Measurements from ENCODE around the gene SUN1. TPM values are rescaled to one million over a fixed set of nuclear protein-coding genes. Genes with fewer than 3 reads are reported as not detected.
A peak's percentile ranks its signal among the peaks of the same experiment; 100 is the strongest.
"Not testable (repeated sequence)": the region's sequence is repeated elsewhere in the genome, so short reads cannot be mapped to it uniquely, and the experiment has no call there.

Gene SUN1
- total RNA-seq, 2 experiments from 2014 or later = 41.4 to 46.3 TPM

DNA sequence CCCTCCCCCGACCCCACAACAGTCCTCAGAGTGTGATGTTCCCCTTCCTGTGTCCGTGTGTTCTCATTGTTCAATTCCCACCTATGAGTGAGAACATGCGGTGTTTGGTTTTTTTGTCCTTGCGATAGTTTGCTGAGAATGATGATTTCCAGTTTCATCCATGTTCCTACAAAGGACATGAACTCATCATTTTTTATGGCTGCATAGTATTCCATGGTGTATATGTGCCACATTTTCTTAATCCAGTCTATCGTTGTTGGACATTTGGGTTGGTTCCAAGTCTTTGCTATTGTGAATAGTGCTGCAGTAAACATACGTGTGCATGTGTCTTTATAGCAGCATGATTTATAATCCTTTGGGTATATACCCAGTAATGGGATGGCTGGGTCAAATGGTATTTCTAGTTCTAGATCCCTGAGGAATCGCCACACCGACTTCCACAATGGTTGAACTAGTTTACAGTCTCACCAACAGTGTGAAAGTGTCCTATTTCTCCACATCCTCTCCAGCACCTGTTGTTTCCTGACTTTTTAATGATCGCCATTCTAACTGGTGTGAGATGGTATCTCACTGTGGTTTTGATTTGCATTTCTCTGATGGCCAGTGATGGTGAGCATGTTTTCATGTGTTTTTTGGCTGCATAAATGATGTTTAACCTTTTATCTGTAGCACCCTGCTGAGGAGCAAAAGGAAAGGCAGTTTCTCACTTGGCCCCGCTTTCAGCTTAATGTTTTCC is 35.7 kb upstream of the SUN1 start:
- ATAC-seq, CTCF ChIA-PET, H3K4me3 Mint-ChIP-seq: not testable (repeated sequence)

DNA sequence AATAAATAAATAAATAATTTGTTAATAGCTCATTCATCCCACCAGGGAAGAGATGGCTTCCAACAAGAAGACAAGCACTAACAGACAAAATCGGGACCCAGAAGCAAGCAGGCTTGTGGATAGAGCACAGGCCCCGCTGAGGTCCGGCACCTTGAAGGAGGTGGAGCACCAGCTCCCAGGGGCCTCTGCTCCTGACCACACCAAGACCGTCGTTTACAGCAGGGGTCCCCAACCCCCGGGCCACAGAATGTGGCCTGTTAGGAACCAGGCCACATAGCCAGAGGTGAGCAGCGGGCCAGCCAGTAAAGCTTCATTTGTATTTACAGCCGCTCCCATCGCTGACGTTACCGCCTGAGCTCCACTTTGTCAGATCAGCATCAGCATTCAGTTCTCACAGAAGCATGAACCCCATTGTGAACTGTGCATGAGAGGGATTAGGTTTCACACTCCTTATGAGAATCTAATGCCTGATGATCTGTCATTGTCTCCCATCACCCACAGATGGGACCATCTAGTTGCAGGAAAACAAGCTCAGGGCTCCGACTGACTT is 33.3 kb upstream of the SUN1 start:
- Mint-ChIP-seq H3K27ac (no peak overlapping the region), H3K9me3 (ENCODE audit: low read depth) (no peaks in the 10 kb centered on the region), H3K4me3 (no peak overlapping the region), H3K36me3 (no peaks in the 10 kb centered on the region), H3K4me1 (no peaks in the 10 kb centered on the region), H3K27me3 (no peaks in the 10 kb centered on the region)
- CTCF ChIA-PET = interaction anchor here (1.1 to 1.2 kb wide), 2 partner anchors 74 to 194 kb away, joined by 3 to 5 read pairs; no protein-coding TSS in a partner anchor
- DNase-seq = no peak
- ATAC-seq = no peak

More for the DNA sequence above, 35.7 kb upstream of the SUN1 start:
- H3K27ac Mint-ChIP-seq; H3K27me3 Mint-ChIP-seq; H3K36me3 Mint-ChIP-seq; H3K9me3 Mint-ChIP-seq (ENCODE audit: low read depth); DNase-seq; H3K4me1 Mint-ChIP-seq: not testable (repeated sequence)

DNA sequence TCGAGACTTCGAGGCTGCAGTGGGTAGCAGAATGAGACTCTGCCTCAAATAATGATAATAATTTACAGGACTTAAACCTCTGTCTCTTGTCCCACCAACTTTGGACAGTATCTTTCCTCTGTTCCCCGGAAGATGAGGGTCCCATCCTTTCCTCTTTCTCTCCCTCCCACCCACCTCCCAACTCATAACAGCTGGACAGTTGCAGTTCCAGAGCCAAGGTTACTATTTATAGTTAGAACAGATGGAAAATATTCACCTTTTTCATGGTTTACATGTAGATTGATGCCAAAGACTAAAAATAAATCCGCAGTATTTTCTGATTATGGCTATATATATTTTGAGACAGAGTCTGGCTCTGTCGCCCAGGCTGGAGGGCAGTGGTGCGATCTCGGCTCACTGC is 31.6 kb upstream of the SUN1 start:
- CTCF ChIA-PET = interaction anchor here (0.9 to 1.1 kb wide), 2 partner anchors 10 kb away, joined by 3 read pairs; no protein-coding TSS in a partner anchor
- Mint-ChIP-seq H3K4me3 (no peak overlapping the region), H3K9me3 (ENCODE audit: low read depth) (no peaks in the 10 kb centered on the region), H3K27me3 (no peaks in the 10 kb centered on the region), H3K36me3 (no peaks in the 10 kb centered on the region), H3K4me1 (no peaks in the 10 kb centered on the region), H3K27ac (no peak overlapping the region)
- ATAC-seq = no peak
- DNase-seq = no peak

DNA sequence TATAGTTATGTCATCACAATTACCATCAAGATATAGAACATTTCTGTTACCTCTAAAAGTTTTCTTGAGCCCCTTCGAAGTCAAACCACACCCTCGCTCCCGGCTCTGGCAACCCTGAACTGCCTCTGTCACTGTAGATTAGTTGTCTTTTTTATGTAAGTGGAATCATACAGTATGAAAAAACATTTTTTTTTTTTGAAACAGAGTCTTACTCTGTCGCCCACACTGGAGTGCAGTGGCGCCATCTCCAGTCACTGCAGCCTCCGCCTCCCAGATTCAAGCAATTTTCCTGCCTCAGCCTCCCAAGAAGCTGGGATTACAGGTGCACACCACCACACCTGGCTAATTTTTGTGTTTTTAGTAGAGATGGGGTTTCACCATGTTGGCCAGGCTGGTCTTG is 30.9 kb upstream of the SUN1 start:
- H3K4me1 Mint-ChIP-seq; H3K27ac Mint-ChIP-seq; H3K4me3 Mint-ChIP-seq; H3K36me3 Mint-ChIP-seq; ATAC-seq; DNase-seq; H3K27me3 Mint-ChIP-seq; H3K9me3 Mint-ChIP-seq (ENCODE audit: low read depth); CTCF ChIA-PET: not testable (repeated sequence)

DNA sequence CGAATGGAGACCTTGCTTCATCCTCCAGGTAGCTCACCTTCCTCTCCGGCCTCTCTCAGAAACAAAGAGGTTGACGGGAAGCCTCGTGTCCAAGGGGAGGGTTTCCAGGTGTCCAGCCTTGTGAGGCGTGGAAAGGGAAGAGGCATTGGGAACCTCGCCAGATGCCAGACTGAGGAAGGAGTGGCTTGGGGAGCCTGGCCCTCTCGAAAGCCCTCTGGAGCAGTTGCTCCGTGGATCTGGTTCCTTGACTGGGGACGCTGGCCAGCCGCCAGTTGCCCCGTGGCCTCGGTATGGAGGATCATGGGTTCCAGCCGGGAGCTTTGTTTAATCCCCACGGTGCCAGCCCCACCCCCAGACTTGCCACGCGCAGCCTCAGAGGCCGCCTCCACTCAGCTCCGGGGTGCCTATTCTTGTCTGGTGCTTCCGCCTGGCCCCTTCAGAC is 30.3 kb upstream of the SUN1 start:
- H3K4me1 Mint-ChIP-seq = no peaks in the 10 kb centered on the region
- ATAC-seq = no peak
- H3K36me3 Mint-ChIP-seq = no peaks in the 10 kb centered on the region
- no peak for DNase-seq
- no peak overlapping the region for H3K27ac Mint-ChIP-seq
- no peaks in the 10 kb centered on the region for H3K27me3 Mint-ChIP-seq
- no peak overlapping the region for H3K4me3 Mint-ChIP-seq
- CTCF ChIA-PET = no interaction called here
- H3K9me3 Mint-ChIP-seq (ENCODE audit: low read depth) = no peaks in the 10 kb centered on the region

DNA sequence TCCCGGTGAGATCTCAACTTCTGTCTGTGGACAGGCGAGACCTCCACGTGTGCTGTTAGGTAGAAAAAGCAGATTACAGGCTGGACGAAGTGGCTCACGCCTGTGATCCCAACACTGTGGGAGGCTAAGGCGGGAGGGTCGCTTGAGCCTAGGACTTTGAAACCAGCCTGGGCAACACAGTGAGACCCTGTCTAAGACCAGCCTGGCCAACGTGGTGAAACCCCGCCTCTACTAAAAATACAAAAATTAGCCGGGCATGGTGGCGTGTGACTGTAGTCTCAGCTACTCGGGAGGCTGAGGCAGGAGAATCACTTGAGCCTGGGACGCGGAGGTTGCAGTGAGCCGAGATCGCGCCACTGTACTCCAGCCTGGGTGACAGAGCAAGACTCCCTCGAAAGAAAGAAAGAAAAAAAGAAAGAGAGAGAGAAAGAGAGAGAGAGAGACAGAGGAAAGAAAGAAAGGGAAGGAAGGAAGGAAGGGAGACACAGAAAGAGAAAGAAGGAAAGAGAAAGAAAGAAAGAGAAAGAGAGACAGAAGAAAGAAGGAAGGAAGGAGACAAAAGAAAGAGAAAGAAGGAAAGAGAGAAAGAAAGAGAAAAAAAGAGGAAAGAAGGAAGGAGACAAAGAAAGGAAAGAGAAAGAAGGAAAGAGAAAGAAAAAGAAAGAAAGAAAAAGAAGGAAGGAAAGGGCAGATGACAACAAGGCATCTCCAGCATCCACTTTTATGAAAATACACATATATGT is 29.6 kb upstream of the SUN1 start:
- no peaks in the 10 kb centered on the region for H3K4me1 Mint-ChIP-seq
- ATAC-seq (no peak), DNase-seq (no peak)
- CTCF ChIA-PET = no interaction called here
- no peak overlapping the region for H3K27ac Mint-ChIP-seq
- H3K36me3 Mint-ChIP-seq = no peaks in the 10 kb centered on the region
- H3K27me3 Mint-ChIP-seq = peaks cover under 1% of the 10 kb centered on the region
- no peaks in the 10 kb centered on the region for H3K9me3 Mint-ChIP-seq (ENCODE audit: low read depth)
- H3K4me3 Mint-ChIP-seq = no peak overlapping the region

DNA sequence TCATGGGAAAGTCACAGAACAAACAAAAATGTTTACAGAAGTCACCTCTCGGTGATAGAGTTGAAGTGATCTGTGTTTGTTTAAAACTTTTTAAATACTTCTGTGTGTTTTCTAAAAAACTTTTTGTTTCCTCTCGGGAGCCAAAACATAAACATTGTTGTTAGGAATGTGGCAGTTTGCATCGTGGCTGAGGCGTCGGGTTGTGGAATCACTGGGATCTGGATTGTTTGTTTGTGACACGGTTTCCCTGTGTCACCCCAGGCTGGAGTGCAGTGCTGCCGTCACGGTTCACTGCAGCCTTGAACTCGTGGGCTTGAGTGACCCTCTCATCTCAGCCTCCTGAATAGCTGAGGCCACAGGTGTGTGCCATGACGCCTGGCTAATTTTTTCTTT is 29.0 kb upstream of the SUN1 start:
- Mint-ChIP-seq H3K27me3 (peaks cover 3% of the 10 kb centered on the region), H3K4me3 (no peak overlapping the region), H3K36me3 (no peaks in the 10 kb centered on the region), H3K4me1 (no peaks in the 10 kb centered on the region), H3K27ac (no peak overlapping the region), H3K9me3 (ENCODE audit: low read depth) (peaks cover 2% of the 10 kb centered on the region)
- CTCF ChIA-PET = no interaction called here
- DNase-seq = no peak
- ATAC-seq = no peak

DNA sequence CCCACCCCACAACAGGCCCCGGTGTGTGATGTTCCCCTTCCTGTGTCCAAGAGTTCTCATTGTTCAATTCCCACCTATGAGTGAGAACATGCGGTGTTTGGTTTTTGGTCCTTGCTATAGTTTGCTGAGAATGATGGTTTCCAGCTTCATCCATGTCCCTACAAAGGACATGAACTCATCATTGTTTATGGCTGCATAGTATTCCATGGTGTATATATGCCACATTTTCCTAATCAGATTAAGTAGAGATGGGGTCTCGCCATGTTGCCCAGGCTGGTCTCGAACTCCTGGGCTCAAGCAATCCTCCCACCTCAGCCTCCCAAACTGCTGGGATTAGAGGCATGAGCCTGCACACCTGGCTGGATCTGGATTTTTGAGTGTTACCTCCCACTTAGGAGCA is 28.5 kb upstream of the SUN1 start:
- H3K27ac Mint-ChIP-seq; H3K4me3 Mint-ChIP-seq; ATAC-seq; H3K27me3 Mint-ChIP-seq; CTCF ChIA-PET; H3K9me3 Mint-ChIP-seq (ENCODE audit: low read depth); H3K4me1 Mint-ChIP-seq; H3K36me3 Mint-ChIP-seq; DNase-seq: not testable (repeated sequence)

DNA sequence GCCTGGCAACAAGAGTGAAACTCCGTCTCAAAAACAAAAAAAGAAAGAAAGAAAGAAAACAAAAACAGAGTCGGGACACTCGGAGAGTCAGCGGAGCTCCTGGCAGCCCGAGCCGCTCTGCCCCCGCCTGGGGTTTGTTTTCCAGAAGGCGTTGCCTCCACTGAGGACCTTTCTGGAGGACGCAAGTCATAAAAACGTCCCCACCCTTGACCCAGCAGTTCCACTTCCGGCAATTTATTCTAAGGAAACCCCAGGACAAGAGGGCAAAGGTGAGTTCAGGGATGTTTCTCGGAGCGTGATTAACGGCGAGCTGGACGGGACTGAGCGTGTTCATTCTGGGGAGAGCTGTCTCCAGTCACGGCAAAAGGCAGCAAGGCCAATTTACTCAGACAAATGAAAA is 27.0 kb upstream of the SUN1 start:
- no peak for DNase-seq
- H3K27me3 Mint-ChIP-seq = peaks cover 15% of the 10 kb centered on the region

DNA sequence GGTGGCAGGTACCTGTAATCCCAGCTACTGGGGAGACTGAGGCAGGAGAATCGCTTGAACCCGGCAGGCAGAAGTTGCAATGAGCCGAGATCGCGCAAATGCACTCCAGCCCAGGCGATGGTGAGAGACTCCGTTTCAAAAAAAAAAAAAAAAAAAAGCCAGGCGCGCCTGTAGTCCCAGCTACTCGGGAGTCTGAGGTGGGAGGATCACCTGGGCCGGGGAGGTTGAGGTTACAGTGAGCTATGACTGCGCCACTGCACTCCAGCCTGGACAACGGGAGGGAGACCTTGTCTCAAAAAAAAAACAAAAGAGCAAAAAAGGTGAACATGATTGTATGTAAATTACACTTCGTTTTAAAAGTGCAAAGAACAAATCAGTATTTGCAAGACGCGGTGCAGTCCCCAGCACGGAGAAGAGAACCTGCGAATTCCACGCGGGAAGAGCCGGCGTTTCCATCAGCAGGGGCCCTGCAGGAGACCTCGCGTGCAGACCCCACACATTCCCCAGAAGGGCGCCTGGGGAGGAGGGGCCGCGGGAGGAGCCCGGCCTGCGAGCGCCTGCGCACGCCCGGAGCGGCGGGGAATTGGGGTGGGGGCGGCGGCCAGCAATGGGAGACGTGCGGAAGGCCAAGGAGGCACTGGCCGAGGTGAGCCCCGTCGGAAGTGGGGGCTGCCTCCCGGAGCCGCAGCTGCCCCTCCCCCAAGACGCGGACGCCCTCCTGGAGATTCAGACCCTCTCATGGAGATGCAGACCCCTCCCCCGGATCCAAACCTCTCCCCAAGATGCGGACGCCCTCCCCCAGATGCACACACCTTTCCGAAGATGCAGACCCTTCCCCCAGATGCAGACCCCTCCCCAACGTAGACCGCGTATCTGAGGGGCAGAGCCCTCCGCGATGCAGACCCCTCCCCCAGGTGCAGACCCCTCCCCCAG is 16.7 kb upstream of the SUN1 start:
- H3K9me3 Mint-ChIP-seq (ENCODE audit: low read depth) = no peaks in the 10 kb centered on the region
- H3K4me1 Mint-ChIP-seq = peaks cover 44% of the 10 kb centered on the region
- CTCF ChIA-PET = interaction anchor here (0.7 to 1.5 kb wide), 3 partner anchors 56 to 659 kb away, joined by 3 read pairs; no protein-coding TSS in a partner anchor
- ATAC-seq = no peak
- H3K27ac Mint-ChIP-seq = no peak overlapping the region
- H3K27me3 Mint-ChIP-seq = peaks cover 47% of the 10 kb centered on the region
- DNase-seq = no peak
- H3K4me3 Mint-ChIP-seq = peak overlapping the region; percentile 69
- H3K36me3 Mint-ChIP-seq = peaks cover 7% of the 10 kb centered on the region

More for the DNA sequence above, 27.0 kb upstream of the SUN1 start:
- Mint-ChIP-seq H3K9me3 (ENCODE audit: low read depth) (peaks cover 2% of the 10 kb centered on the region), H3K27ac (no peak overlapping the region), H3K4me3 (no peak overlapping the region), H3K36me3 (peaks cover 2% of the 10 kb centered on the region), H3K4me1 (no peaks in the 10 kb centered on the region)
- ATAC-seq = no peak
- CTCF ChIA-PET = no interaction called here

DNA sequence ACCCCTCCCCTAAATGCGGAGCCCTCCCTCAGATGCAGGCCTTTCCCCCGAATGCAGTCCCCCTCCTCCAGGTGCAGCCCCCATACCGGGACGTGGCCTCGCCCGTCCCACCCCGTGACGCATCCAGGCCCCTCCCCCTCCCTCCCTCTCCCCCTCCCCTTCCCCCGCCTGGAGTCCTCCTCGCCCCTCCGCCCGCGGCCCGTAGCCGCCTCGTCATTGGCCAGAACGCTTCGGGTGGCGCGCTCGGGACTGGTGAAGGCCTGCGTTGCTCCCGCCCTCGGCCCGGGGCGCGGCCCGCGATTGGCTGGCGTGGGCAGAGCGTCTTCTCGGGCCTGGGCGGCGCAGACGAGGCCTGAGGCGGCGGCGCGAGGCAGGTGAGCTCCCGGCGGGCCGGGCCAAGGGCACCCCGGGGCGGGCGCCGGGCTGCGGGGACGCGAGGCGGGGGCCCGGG is 16.0 kb upstream of the SUN1 start:
- ATAC-seq = peak; percentile 99
- peaks cover 47% of the 10 kb centered on the region for H3K4me1 Mint-ChIP-seq
- H3K36me3 Mint-ChIP-seq = peaks cover 7% of the 10 kb centered on the region
- CTCF ChIA-PET = interaction anchor here (0.7 to 2.4 kb wide), 5 partner anchors 11 to 495 kb away, joined by 3 to 8 read pairs (median 3); no protein-coding TSS in a partner anchor
- H3K27ac Mint-ChIP-seq = no peak overlapping the region
- peak; percentile 97 for DNase-seq
- peaks cover 43% of the 10 kb centered on the region for H3K27me3 Mint-ChIP-seq
- H3K4me3 Mint-ChIP-seq = peak overlapping the region; percentile 39
- H3K9me3 Mint-ChIP-seq (ENCODE audit: low read depth) = no peaks in the 10 kb centered on the region

DNA sequence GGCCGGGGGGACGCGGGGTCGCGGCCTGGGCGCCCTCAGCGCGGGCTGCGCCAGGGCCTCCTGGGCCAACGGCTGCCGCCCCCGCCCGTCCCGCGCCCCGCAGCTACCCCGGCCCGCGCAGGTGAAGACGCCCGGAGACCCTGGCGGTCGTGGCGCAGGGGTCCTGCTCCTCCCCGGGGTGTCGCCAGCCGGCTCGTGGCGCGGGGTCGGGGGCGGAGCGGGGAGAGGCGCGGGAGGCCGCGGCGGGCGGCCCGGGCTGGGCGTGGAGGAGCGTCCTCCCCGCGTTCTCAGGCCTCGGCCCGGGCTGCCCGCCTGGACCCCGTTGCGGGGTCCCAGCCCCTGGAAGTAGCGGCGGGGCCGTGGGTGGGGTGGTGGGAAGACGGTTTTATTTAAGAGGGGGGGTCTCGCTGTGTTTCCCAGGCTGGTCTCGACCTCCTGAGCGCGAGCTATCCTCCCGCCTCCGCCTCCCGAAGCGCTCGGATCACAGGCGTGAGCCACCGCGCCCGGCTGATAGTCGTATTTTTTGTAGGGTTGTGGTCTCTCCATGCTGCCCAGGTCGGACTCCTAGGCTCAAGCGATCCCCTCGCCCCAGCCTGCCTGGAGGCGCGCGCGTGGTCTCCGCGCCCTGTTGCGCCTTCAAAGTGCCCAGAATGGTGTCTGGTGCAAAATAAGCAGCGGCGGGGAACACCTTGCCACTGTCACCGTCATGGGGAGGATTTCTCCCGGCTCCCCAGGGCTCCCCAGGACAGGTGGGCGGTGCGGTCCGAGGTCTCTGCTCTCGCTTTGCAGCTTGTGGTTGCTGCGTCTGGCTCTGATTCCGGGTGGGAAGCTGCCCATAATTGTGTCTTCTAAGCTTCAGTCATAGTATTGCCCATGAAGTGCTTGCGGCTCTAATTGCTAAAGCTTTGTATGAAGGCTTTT is 15.3 kb upstream of the SUN1 start:
- Mint-ChIP-seq H3K27me3 (peaks cover 37% of the 10 kb centered on the region), H3K9me3 (ENCODE audit: low read depth) (no peaks in the 10 kb centered on the region), H3K27ac (peak overlapping the region; percentile 67), H3K4me3 (peak overlapping the region; percentile 85), H3K4me1 (peaks cover 46% of the 10 kb centered on the region), H3K36me3 (peaks cover 7% of the 10 kb centered on the region)
- DNase-seq = peak; percentile 57
- CTCF ChIA-PET = interaction anchor here (0.7 to 2.4 kb wide), 9 partner anchors 10 to 495 kb away, joined by 3 to 10 read pairs (median 4); partner anchors contain the start of gene SUN1
- peak; percentile 30 for ATAC-seq
